Ishikawa (cell line): ENCODE data around the gene ZNF101.

Experiments used
- CEBPB ChIP-seq: IDR thresholded peaks from 2 replicates; pipeline ENCODE4 v1.6.1; 2012
- CREB1 ChIP-seq: IDR thresholded peaks from 2 replicates; pipeline ENCODE4 v1.6.1; 2012; ENCODE audit warnings: low read depth
- EGR1 ChIP-seq: IDR thresholded peaks from 2 replicates; pipeline ENCODE4 v1.6.1; 2012
- EP300 ChIP-seq: IDR thresholded peaks from 2 replicates; pipeline ENCODE4 v1.6.1; 2012; ENCODE audit warnings: borderline replicate concordance
- MAX ChIP-seq: IDR thresholded peaks from 2 replicates; pipeline ENCODE4 v1.6.1; 2012
- NFIC ChIP-seq: IDR thresholded peaks from 2 replicates; pipeline ENCODE4 v1.6.1; 2012
- RAD21 ChIP-seq: IDR thresholded peaks from 2 replicates; pipeline ENCODE4 v1.6.1; 2012; ENCODE audit warnings: low read depth
- REST ChIP-seq: IDR thresholded peaks from 2 replicates; pipeline ENCODE4 v1.6.1; 2012; ENCODE audit warnings: low read depth, mild to moderate bottlenecking
- TAF1 ChIP-seq: IDR thresholded peaks from 2 replicates; pipeline ENCODE4 v1.6.1; 2012; ENCODE audit warnings: low read depth, mild to moderate bottlenecking
- TEAD4 ChIP-seq: IDR thresholded peaks from 2 replicates; pipeline ENCODE4 v1.6.1; 2012
- USF1 ChIP-seq: IDR thresholded peaks from 2 replicates; pipeline ENCODE4 v1.6.1; 2012
- YY1 ChIP-seq: IDR thresholded peaks from 2 replicates; pipeline ENCODE4 v1.6.1; 2012; ENCODE audit warnings: low read depth
- ZBTB7A ChIP-seq: IDR thresholded peaks from 2 replicates; pipeline ENCODE4 v1.6.1; 2012; ENCODE audit warnings: low read depth

- TF ChIP-seq TEAD4 (no peak), EGR1 (no peak), NFIC (no peak), EP300 (no peak), CREB1 (no peak), TAF1 (no peak), CEBPB (no peak), USF1 (no peak), REST (no peak), YY1 (no peak), ZBTB7A (no peak), RAD21 (no peak), MAX (no peak)
Observed at GRCh38 chr19:19677579-19677978, 8.9 kb downstream of the ZNF101 start.
